ENCODE measurements around the gene XPNPEP3. TPM values are rescaled to one million over a fixed set of nuclear protein-coding genes. Genes with fewer than 3 reads are reported as not detected.

XPNPEP3 gene
- total RNA-seq, 4 donors from 2014 or later = 12.0 to 19.2 (median 14.0) TPM

DNA sequence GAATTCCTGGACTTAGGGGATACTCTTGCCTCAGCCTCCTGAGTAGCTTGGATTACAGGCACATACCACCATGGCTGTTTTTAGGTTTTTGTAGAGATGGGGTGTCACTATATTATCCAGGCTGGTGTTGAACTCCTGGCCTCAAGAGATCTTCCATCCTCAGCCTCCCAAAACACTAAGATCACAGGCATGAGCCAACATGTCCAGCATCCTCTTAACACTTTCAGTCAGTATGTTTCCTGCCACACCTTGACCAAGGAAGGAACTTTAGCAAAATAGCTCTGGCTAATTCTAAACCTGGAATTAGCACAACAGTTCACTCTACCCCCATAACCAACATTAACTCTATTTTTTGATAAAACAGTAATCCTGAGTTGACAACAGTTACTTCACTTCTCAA, 32.2 kb downstream of the XPNPEP3 start:
- DNase-seq (ENCODE audit: low spot score in 2 of 2) = no peak
- Histone ChIP-seq H3K27ac (no peak overlapping the region), H3K36me3 (peaks cover 0 to 76% (median 6%) of the 10 kb centered on the region in 3 donors), H3K4me3 (no peak overlapping the region), H3K4me1 (no peaks in the 10 kb centered on the region), H3K27me3 (no peaks in the 10 kb centered on the region), H3K9me3 (no peaks in the 10 kb centered on the region)
- TF ChIP-seq EP300 (IDR thresholded peaks at IDR 0.05) (no peak), POLR2A (IDR thresholded peaks at IDR 0.05) (no peak)

DNA sequence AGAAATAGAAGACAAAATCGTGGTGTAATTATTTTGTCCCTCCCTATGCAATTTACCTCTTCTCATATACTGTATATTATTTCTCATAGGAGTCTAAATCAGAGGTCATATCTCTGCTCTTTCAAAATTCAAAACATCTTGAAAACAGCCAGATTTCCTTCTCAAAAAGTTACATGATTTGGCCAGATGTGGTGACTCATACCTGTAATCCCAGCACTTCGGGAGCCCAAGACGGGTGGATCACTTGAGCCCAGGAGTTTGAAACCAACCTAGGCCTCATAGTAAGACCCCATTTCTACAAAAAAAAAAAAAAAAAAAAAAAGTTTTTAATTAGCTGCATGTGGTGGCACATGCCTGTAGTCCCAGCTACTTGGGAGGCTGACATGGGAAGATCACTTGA, 33.9 kb downstream of the XPNPEP3 start:
- H3K27me3 ChIP-seq = no peaks in the 10 kb centered on the region
- peaks cover 0 to 4% (median 0%) of the 10 kb centered on the region in 4 donors for H3K4me1 ChIP-seq
- WGBS, 2 donors = 86 to 94% methylated on average over 3 of the region's 3 CpGs
- H3K36me3 ChIP-seq = peaks cover 0 to 74% (median 6%) of the 10 kb centered on the region in 3 donors
- no peak for DNase-seq (ENCODE audit: low spot score in 2 of 2)
- H3K27ac ChIP-seq = no peak overlapping the region
- TF ChIP-seq, protein P1, sequence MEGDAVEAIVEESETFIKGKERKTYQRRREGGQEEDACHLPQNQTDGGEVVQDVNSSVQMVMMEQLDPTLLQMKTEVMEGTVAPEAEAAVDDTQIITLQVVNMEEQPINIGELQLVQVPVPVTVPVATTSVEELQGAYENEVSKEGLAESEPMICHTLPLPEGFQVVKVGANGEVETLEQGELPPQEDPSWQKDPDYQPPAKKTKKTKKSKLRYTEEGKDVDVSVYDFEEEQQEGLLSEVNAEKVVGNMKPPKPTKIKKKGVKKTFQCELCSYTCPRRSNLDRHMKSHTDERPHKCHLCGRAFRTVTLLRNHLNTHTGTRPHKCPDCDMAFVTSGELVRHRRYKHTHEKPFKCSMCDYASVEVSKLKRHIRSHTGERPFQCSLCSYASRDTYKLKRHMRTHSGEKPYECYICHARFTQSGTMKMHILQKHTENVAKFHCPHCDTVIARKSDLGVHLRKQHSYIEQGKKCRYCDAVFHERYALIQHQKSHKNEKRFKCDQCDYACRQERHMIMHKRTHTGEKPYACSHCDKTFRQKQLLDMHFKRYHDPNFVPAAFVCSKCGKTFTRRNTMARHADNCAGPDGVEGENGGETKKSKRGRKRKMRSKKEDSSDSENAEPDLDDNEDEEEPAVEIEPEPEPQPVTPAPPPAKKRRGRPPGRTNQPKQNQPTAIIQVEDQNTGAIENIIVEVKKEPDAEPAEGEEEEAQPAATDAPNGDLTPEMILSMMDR (IDR thresholded peaks at IDR 0.05) = no peak
- TF ChIP-seq EP300 (IDR thresholded peaks at IDR 0.05) = no peak
- TF ChIP-seq POLR2A (IDR thresholded peaks at IDR 0.05) = no peak
- H3K4me3 ChIP-seq = no peak overlapping the region
- H3K9me3 ChIP-seq = no peaks in the 10 kb centered on the region

DNA sequence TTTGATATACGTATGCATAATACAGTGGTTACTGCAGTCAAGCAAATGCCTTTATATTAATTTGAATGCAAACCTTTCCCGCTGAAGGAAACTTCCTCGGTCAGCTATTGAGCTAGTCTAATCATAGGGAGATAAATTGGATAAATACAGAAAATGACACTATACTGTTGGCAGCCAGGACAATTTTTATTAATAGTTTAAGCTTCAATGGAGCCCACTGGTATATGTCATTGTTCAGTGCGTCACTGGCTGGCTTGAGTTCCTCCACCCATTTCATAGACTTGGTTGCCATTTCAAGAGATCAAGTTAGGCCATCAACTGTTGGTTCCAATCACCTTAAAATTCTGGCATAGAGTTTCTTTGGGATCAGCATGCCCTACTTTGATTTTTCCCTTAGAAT, 37.5 kb downstream of the XPNPEP3 start:
- TF ChIP-seq, protein P1 (IDR thresholded peaks at IDR 0.05) = no peak
- no peak for TF ChIP-seq EP300 (IDR thresholded peaks at IDR 0.05)
- TF ChIP-seq POLR2A (IDR thresholded peaks at IDR 0.05) = no peak
- no peaks in the 10 kb centered on the region for H3K27me3 ChIP-seq
- no peak overlapping the region for H3K4me3 ChIP-seq
- H3K36me3 ChIP-seq = peaks cover 0 to 41% (median 0%) of the 10 kb centered on the region in 3 donors
- no peak overlapping the region for H3K27ac ChIP-seq
- no peak for DNase-seq (ENCODE audit: low spot score in 2 of 2)
- peaks cover 0 to 19% (median 6%) of the 10 kb centered on the region in 4 donors for H3K4me1 ChIP-seq
- H3K9me3 ChIP-seq = no peaks in the 10 kb centered on the region
- WGBS, 2 donors = 91% methylated on average over 4 of the region's 4 CpGs

DNA sequence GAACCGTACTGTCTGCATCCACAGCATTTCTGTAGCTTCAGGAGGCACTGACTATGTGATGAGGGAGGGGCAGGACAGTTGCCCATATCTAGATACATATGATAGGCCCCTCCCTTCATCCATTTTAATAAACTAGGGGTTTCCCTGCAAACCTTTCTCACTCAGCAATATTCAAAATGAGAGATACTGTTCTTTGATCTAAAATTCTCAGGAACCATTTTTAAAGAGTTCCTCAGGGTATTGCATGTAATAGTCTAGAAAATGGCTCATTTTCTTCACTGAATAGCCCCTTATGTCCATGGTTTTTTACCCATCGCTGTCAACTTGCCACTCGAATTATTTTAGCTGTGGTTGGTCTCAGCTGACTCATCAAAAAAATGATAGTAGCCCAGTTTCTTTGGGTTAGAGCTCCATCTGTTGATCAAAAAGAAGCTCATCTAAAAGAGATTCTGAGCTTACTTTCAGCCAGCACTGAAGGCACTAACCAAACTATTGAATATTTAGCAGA, 42.0 kb downstream of the XPNPEP3 start:
- WGBS, 2 donors = 26 to 27% methylated on average over 3 of the region's 3 CpGs

DNA sequence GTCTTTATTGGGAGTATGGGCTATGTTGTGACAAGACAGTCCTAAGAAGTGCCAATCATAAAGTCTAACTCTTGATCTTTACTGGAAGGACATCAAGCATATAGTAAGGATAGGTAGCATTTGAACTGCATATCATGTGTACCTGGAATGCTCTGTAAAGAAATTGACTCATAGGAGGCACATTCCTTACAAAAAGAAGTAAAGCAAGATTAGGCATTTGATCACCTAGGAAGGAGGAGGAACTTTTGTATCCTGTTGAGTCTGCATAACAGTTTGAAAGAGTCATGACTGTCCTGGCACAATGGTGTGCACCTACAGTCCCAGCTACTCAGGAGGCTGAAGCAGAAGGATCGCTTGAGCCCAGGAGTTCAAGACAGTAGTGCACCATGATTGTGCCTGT, 47.2 kb downstream of the XPNPEP3 start:
- DNase-seq (ENCODE audit: low spot score in 2 of 2) = no peak
- WGBS, 2 donors = 93 to 94% methylated on average over 1 of the region's 1 CpG
- no peak overlapping the region for H3K4me3 ChIP-seq
- no peak overlapping the region for H3K27ac ChIP-seq
- H3K27me3 ChIP-seq = no peaks in the 10 kb centered on the region
- peaks cover 0 to 63% (median 0%) of the 10 kb centered on the region in 3 donors for H3K36me3 ChIP-seq
- H3K9me3 ChIP-seq = no peaks in the 10 kb centered on the region
- peaks cover 0 to 3% (median 0%) of the 10 kb centered on the region in 4 donors for H3K4me1 ChIP-seq
- TF ChIP-seq EP300 (IDR thresholded peaks at IDR 0.05) = no peak

More for the DNA sequence above, 42.0 kb downstream of the XPNPEP3 start:
- DNase-seq (ENCODE audit: low spot score in 2 of 2) = no peak
- Histone ChIP-seq H3K9me3 (no peaks in the 10 kb centered on the region), H3K4me3 (no peak overlapping the region), H3K27me3 (no peaks in the 10 kb centered on the region), H3K27ac (peak overlapping the region in 3 of 4 donors; percentile 27 to 66 (median 31)), H3K4me1 (peaks cover 0 to 19% (median 6%) of the 10 kb centered on the region in 4 donors), H3K36me3 (peaks cover 0 to 25% (median 0%) of the 10 kb centered on the region in 3 donors)
- no peak for TF ChIP-seq EP300 (IDR thresholded peaks at IDR 0.05)
- no peak for TF ChIP-seq POLR2A (IDR thresholded peaks at IDR 0.05)
- TF ChIP-seq, protein P1 (IDR thresholded peaks at IDR 0.05) = peak; percentile 36 to 55 (median 44)

DNA sequence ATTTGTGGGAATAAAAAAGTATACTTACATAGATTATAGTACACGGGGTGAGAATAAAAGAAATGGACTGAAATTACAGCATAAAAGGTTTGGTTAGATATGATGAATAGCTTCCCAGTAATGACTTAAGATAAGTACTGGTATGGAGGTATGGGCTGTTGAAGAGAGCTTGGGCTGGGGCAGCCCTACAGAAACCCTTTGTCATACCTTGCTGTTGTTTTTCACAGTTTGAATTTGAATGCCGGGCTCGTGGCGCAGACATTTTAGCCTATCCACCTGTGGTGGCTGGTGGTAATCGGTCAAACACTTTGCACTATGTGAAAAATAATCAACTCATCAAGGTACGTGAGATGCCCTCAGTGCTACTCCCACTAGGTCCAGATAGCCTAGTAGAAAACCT, 51.9 kb downstream of the XPNPEP3 start:
- Histone ChIP-seq H3K4me3 (no peak overlapping the region), H3K27me3 (no peaks in the 10 kb centered on the region), H3K36me3 (peaks cover 0 to 84% (median 5%) of the 10 kb centered on the region in 3 donors), H3K27ac (no peak overlapping the region), H3K4me1 (no peaks in the 10 kb centered on the region), H3K9me3 (no peaks in the 10 kb centered on the region)
- DNase-seq (ENCODE audit: low spot score in 2 of 2) = no peak
- 93 to 96% methylated on average over 6 of the region's 6 CpGs for WGBS, 2 donors
- TF ChIP-seq POLR2A (IDR thresholded peaks at IDR 0.05) (no peak), EP300 (IDR thresholded peaks at IDR 0.05) (no peak)
- TF ChIP-seq, protein P1 (IDR thresholded peaks at IDR 0.05) = no peak

Data from tibial nerve (tissue), 4 donors.